GM19238 (cell line): ENCODE data around the gene RAPGEF3.

ENCODE experiments used
- DNase-seq: peaks from one replicate; pipeline ENCODE4 v3.0.0; 2011; ENCODE audit warnings: low spot score; ENCODE audit not compliant: insufficient read length

The RAPGEF3 gene

GRCh38 chr12:47743311-47743860 lies 15.3 kb downstream of the RAPGEF3 start:
- DNase-seq, result no peak

GRCh38 chr12:47742253-47742825 lies 16.3 kb downstream of the RAPGEF3 start:
- peak; percentile 59 for DNase-seq

GRCh38 chr12:47741340-47741703 lies 17.4 kb downstream of the RAPGEF3 start:
- no peak for DNase-seq

- DNase-seq, result peak; percentile 45
Observed at GRCh38 chr12:47740606-47741339, 17.9 kb downstream of the RAPGEF3 start.

- peak; percentile 54 for DNase-seq
Observed at GRCh38 chr12:47739979-47740378, 18.7 kb downstream of the RAPGEF3 start.

GRCh38 chr12:47739297-47739696 lies 19.4 kb downstream of the RAPGEF3 start:
- no peak for DNase-seq

GRCh38 chr12:47737936-47738594 lies 20.6 kb downstream of the RAPGEF3 start:
- DNase-seq, result no peak

GRCh38 chr12:47736877-47737676 lies 21.6 kb downstream of the RAPGEF3 start:
- no peak for DNase-seq

- DNase-seq, result no peak
Observed at GRCh38 chr12:47736216-47736615, 22.5 kb downstream of the RAPGEF3 start.

- DNase-seq, result no peak
Observed at GRCh38 chr12:47735649-47736048, 23.0 kb downstream of the RAPGEF3 start.

- DNase-seq, result no peak
Observed at GRCh38 chr12:47734725-47735480, 23.8 kb downstream of the RAPGEF3 start.

GRCh38 chr12:47733142-47733541 lies 25.5 kb downstream of the RAPGEF3 start:
- no peak for DNase-seq

- no peak for DNase-seq
Observed at GRCh38 chr12:47732504-47732903, 26.2 kb downstream of the RAPGEF3 start.

- no peak for DNase-seq
Observed at GRCh38 chr12:47731723-47732122, 27.0 kb downstream of the RAPGEF3 start.

GRCh38 chr12:47730341-47730744 lies 28.3 kb downstream of the RAPGEF3 start:
- no peak for DNase-seq

- DNase-seq, result no peak
Observed at GRCh38 chr12:47729233-47729632, 29.4 kb downstream of the RAPGEF3 start.

GRCh38 chr12:47725893-47726292 lies 32.8 kb downstream of the RAPGEF3 start:
- peak; percentile 35 for DNase-seq

- DNase-seq, result no peak
Observed at GRCh38 chr12:47725091-47725772, 33.4 kb downstream of the RAPGEF3 start, which contains the start of gene ENDOU. Gene ENDOU, minus strand, starts transcription at chr12:47725490. Its CDS starts 77 bp downstream, at chr12:47725413.

GRCh38 chr12:47722941-47723631 lies 35.6 kb downstream of the RAPGEF3 start:
- DNase-seq, result no peak
